ENCODE results near the gene CKAP4.

CKAP4 gene

DNA sequence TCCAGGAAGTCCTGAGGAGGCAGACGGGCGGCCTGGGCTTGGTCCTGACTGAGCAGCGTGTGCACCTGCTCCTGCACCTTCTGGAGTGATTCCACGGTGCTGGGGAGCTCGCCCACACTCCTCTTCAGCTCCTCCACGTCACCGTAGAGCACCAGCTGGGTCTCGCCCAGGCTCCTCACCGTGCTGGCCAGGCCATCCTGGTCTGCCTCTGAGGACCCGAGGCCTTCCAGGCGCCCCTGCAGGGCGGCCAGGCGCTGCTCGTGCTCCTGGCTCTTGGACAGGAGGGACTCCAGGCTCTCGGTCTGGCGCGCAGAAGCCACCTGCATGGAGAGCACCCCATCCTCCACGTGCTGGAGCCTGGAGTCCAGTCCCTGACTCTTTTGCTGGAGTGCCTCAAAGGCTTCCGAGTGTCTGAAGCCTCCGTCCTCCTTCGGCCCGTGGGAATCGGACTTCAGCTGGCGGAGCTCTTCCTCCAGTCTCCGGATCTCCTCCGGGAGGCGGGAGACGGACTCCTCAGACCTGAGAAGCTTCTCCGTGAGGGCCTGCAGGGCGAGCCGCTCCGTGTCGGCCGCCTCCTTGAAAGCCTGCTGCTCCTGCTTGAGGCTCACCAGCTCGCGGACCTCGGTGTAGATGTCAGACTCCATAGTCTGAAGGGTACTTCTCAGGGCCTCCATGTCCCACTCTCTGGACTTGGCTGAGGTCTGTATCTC is 8.4 kb downstream of the CKAP4 start:
- Histone ChIP-seq H3K9me3 (ENCODE audit: control insufficient read depth, insufficient read depth, low read length) (no peaks in the 10 kb centered on the region), H3K36me3 (ENCODE audit: control insufficient read depth, insufficient read depth, low read length) (peaks cover 51% of the 10 kb centered on the region), H3K4me1 (ENCODE audit: control insufficient read depth, insufficient read depth, low read length) (no peaks in the 10 kb centered on the region), H3K4me3 (ENCODE audit: low read depth, low read length) (no peak overlapping the region), H3K27ac (ENCODE audit: low read depth, low read length) (no peak overlapping the region), H3K27me3 (ENCODE audit: control insufficient read depth, insufficient read depth, low read length) (no peaks in the 10 kb centered on the region), H3K9ac (ENCODE audit: low read depth, low read length) (no peak overlapping the region)

DNA sequence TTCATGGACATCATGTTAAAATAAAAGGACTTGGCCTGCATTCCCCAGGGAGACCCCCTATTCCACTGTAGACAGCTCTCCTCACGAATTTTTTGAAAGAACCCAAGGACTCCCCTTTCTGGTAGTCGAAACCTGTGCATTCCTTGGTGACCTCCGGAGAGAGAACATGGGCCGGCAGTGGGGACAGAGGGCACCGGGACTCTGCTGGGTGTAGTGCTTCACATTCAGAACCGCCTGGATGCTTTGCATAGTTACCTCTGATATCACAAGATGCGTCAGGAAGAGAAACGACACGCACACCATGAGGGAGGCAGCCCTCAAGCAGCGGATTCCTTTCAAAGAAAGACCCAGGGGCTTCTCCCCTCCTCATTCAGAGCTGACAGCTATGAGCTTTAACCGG is 9.7 kb downstream of the CKAP4 start:
- Histone ChIP-seq H3K27ac (ENCODE audit: low read depth, low read length) (no peak overlapping the region), H3K36me3 (ENCODE audit: control insufficient read depth, insufficient read depth, low read length) (peaks cover 43% of the 10 kb centered on the region), H3K27me3 (ENCODE audit: control insufficient read depth, insufficient read depth, low read length) (no peaks in the 10 kb centered on the region), H3K4me3 (ENCODE audit: low read depth, low read length) (no peak overlapping the region), H3K9me3 (ENCODE audit: control insufficient read depth, insufficient read depth, low read length) (no peaks in the 10 kb centered on the region), H3K9ac (ENCODE audit: low read depth, low read length) (no peak overlapping the region), H3K4me1 (ENCODE audit: control insufficient read depth, insufficient read depth, low read length) (no peaks in the 10 kb centered on the region)

DNA sequence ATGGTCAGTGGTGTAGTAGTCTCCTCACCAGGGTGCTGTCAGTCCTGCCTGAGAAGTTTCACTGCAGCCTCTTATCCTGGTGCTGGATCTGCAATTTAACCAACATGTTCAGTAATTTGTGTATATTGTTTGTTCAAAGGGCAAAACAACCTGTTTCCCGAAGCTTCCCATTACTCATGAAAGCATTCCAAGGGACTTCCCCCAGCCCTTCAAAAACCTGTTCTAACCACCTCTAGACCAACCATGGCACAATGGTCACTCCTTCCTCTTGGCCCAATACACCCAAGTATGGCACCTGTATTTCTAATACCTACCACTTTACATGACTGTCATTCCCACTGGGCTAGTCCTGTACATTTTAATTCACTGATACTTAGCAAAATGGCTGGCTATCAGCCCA is 12.1 kb downstream of the CKAP4 start:
- peaks cover 29% of the 10 kb centered on the region for H3K36me3 ChIP-seq (ENCODE audit: control insufficient read depth, insufficient read depth, low read length)
- no peaks in the 10 kb centered on the region for H3K4me1 ChIP-seq (ENCODE audit: control insufficient read depth, insufficient read depth, low read length)
- no peak overlapping the region for H3K4me3 ChIP-seq (ENCODE audit: low read depth, low read length)
- H3K9me3 ChIP-seq (ENCODE audit: control insufficient read depth, insufficient read depth, low read length): no peaks in the 10 kb centered on the region
- H3K9ac ChIP-seq (ENCODE audit: low read depth, low read length): no peak overlapping the region
- no peaks in the 10 kb centered on the region for H3K27me3 ChIP-seq (ENCODE audit: control insufficient read depth, insufficient read depth, low read length)
- H3K27ac ChIP-seq (ENCODE audit: low read depth, low read length): no peak overlapping the region

DNA sequence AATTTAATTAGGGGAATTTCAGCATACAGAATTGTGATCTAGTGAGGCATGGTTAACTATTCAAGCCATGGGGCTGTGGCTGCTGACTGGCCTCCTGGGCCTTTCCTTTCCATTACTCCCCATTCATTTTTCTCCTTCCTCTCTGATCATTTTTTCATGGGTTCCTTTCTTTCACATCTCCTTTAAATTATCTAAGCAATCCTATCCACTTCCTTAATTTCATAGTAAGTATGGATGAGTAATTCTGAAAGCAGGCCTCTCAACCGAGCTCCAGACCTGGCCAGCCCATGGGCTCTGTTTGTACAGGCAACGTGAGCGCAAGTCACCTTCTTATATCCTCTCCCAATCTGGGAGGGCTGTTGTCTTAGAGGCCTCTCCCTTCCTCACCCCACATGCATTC is 13.4 kb downstream of the CKAP4 start:
- H3K9ac ChIP-seq (ENCODE audit: low read depth, low read length): no peak overlapping the region
- H3K27me3 ChIP-seq (ENCODE audit: control insufficient read depth, insufficient read depth, low read length): no peaks in the 10 kb centered on the region
- H3K4me1 ChIP-seq (ENCODE audit: control insufficient read depth, insufficient read depth, low read length): no peaks in the 10 kb centered on the region
- peaks cover 15% of the 10 kb centered on the region for H3K36me3 ChIP-seq (ENCODE audit: control insufficient read depth, insufficient read depth, low read length)
- no peaks in the 10 kb centered on the region for H3K9me3 ChIP-seq (ENCODE audit: control insufficient read depth, insufficient read depth, low read length)
- no peak overlapping the region for H3K27ac ChIP-seq (ENCODE audit: low read depth, low read length)
- no peak overlapping the region for H3K4me3 ChIP-seq (ENCODE audit: low read depth, low read length)

DNA sequence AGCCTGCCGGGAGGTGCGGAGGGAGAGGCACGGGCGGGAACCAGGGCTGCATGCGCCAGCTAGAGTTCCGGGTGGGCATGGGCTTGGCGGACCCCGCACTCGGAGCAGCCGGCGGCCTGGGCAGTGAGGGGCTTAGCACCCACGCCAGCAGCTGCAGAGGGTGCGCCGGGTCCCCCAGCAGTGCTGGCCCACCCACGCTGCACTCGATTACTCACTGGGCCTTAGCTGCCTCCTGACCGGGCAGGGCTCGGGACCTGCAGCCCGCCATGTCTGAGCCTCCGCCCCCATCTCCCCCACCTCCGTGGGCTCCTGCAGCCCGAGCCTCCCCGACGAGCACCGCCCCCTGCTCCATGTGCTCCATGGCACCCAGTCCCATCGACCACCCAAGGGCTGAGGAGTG is 14.8 kb downstream of the CKAP4 start:
- no peak overlapping the region for H3K9ac ChIP-seq (ENCODE audit: low read depth, low read length)
- no peaks in the 10 kb centered on the region for H3K4me1 ChIP-seq (ENCODE audit: control insufficient read depth, insufficient read depth, low read length)
- no peaks in the 10 kb centered on the region for H3K9me3 ChIP-seq (ENCODE audit: control insufficient read depth, insufficient read depth, low read length)
- no peak overlapping the region for H3K27ac ChIP-seq (ENCODE audit: low read depth, low read length)
- no peaks in the 10 kb centered on the region for H3K27me3 ChIP-seq (ENCODE audit: control insufficient read depth, insufficient read depth, low read length)
- peaks cover under 1% of the 10 kb centered on the region; the same call in 1 of the 2 replicates for H3K36me3 ChIP-seq (ENCODE audit: control insufficient read depth, insufficient read depth, low read length)
- H3K4me3 ChIP-seq (ENCODE audit: low read depth, low read length): no peak overlapping the region

DNA sequence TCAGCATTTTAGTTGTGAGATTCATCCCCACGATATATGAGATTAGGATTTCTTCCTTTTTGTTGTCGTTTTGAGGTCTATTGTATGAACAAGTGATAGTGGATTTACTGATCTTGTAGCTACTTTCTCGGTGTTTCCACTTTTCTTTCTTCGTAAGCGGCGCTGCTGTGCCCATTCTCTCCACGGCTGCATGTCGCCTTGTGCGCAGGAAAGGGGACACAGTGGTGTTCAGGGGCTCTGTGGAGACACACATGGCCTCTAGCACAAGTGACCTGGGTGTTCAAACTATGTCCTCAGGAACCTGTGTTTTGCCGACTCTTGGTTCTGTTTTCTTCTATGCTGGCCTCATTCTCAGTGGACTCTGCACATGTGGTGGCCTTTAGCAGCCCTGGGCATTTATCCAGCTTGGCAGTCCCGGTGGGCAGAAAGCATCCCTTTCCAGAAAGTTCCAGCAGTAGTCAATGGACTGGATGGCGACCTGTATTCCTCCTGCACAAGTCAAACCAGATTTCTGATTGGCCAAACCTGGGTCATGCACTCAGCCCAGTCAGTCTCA is 18.7 kb downstream of the CKAP4 start:
- Histone ChIP-seq H3K27ac (ENCODE audit: low read depth, low read length) (no peak overlapping the region), H3K4me1 (ENCODE audit: control insufficient read depth, insufficient read depth, low read length) (no peaks in the 10 kb centered on the region), H3K9ac (ENCODE audit: low read depth, low read length) (no peak overlapping the region), H3K4me3 (ENCODE audit: low read depth, low read length) (no peak overlapping the region), H3K36me3 (ENCODE audit: control insufficient read depth, insufficient read depth, low read length) (no peaks in the 10 kb centered on the region), H3K27me3 (ENCODE audit: control insufficient read depth, insufficient read depth, low read length) (no peaks in the 10 kb centered on the region), H3K9me3 (ENCODE audit: control insufficient read depth, insufficient read depth, low read length) (no peaks in the 10 kb centered on the region)

DNA sequence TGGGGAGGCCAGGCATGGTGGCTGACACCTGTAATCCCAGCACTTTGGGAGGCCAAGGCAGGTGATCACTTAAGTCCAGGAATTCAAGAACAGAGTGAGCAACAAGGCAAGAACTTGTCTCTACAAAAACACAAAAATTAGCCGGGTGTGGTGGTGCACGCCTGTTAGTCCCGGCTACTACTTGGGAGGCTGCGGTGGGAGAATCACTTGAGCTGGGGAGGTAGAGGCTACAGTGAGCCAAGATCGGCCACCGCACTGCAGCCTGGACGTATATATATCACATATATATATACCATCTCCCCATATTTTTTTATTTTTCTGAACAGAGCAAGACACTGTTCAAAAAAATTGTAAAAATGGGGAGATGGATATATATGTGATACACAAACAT is 19.5 kb downstream of the CKAP4 start:
- Histone ChIP-seq H3K36me3 (ENCODE audit: control insufficient read depth, insufficient read depth, low read length) (no peaks in the 10 kb centered on the region), H3K27me3 (ENCODE audit: control insufficient read depth, insufficient read depth, low read length) (no peaks in the 10 kb centered on the region), H3K9me3 (ENCODE audit: control insufficient read depth, insufficient read depth, low read length) (no peaks in the 10 kb centered on the region), H3K27ac (ENCODE audit: low read depth, low read length) (no peak overlapping the region), H3K9ac (ENCODE audit: low read depth, low read length) (no peak overlapping the region), H3K4me1 (ENCODE audit: control insufficient read depth, insufficient read depth, low read length) (no peaks in the 10 kb centered on the region), H3K4me3 (ENCODE audit: low read depth, low read length) (no peak overlapping the region)

DNA sequence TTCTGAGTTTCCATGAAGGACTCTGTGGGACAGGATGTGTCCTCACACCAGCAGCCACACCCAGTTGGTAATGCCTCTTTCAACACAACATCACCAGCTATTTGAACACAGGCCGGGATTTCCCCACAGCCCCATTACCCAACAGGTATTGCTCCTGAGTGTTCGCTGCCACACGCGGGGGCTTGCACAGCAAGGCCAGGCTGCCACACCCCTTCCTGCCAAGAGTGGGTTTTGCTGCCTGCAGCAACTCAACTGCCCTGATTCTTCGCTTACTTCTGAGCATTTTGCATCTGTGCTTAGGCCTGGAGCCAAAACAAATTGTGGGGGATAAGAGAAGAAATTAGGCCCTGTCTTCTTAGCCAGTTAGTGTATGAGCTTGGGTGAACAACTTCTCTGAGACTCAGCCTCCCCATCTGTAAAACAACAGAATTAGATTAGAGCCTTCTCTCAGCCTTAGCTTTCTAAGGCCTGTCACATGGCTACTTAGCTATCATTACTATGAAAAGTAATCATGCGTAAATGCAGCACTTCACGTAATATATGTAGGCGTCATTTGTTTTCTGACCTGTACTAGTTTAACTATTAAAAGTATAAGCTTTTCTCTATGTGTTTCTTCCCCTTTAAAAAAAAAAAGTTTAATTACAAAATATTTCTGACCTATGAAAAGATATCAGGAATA is 20.0 kb downstream of the CKAP4 start:
- Histone ChIP-seq H3K27me3 (ENCODE audit: control insufficient read depth, insufficient read depth, low read length) (no peaks in the 10 kb centered on the region), H3K27ac (ENCODE audit: low read depth, low read length) (no peak overlapping the region), H3K4me3 (ENCODE audit: low read depth, low read length) (no peak overlapping the region), H3K9me3 (ENCODE audit: control insufficient read depth, insufficient read depth, low read length) (no peaks in the 10 kb centered on the region), H3K36me3 (ENCODE audit: control insufficient read depth, insufficient read depth, low read length) (no peaks in the 10 kb centered on the region), H3K9ac (ENCODE audit: low read depth, low read length) (no peak overlapping the region), H3K4me1 (ENCODE audit: control insufficient read depth, insufficient read depth, low read length) (no peaks in the 10 kb centered on the region)

DNA sequence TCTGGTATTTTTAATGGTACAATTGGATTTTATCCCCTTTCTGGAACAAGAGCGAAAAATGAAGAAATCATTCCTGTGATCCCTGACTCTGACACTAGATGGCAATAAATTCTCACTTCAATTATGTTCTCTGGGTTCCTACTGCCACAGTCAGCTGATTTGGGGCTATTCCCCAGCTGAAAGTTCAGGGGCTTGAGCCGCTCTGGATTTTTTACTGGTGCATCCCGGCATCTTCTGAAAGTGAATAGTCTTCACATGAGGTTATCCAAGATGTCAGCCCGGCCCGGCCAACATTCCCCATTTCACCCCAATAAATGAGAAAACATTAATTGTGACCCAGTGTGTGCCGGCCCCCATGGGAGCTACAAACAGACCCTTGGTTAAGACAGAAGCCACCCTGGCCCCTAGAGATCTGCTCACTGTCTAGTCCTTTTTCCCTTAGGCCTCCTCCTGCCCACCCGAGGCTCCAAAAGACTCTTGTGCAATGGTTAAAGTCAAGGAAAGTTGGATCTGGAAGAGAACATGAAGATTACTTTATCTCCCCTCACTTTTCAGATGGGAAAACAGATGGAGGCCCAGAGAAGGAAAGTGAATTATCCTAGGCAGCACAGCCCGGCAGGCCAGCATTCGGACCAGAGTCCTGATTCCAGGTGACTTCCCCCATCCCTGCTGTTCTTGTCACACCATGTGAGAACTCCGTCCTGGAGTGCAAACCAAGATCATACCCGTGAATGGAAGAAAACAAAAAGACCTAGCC is 20.8 kb downstream of the CKAP4 start:
- H3K4me3 ChIP-seq (ENCODE audit: low read depth, low read length): no peak overlapping the region
- no peak overlapping the region for H3K9ac ChIP-seq (ENCODE audit: low read depth, low read length)
- H3K9me3 ChIP-seq (ENCODE audit: control insufficient read depth, insufficient read depth, low read length): no peaks in the 10 kb centered on the region
- H3K27me3 ChIP-seq (ENCODE audit: control insufficient read depth, insufficient read depth, low read length): no peaks in the 10 kb centered on the region
- no peaks in the 10 kb centered on the region for H3K4me1 ChIP-seq (ENCODE audit: control insufficient read depth, insufficient read depth, low read length)
- H3K27ac ChIP-seq (ENCODE audit: low read depth, low read length): no peak overlapping the region
- H3K36me3 ChIP-seq (ENCODE audit: control insufficient read depth, insufficient read depth, low read length): no peaks in the 10 kb centered on the region

DNA sequence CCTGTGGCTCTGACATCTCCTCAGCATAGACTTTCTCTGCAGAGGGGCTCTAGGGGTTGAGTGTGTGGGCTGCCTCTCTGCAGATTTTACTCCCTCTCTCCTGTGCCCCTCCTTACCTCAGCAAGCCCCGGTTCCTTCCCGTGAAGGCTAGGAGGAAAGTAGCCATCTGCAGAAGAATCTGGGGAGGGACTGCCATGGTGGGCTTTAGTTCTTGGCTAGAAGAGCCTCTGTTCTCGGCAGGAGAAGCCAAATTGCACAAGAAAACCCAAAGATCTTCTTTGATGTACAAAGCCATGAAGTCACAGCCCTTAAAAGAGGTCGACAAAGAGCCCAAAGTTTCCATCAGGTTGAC is 23.5 kb downstream of the CKAP4 start:
- Histone ChIP-seq H3K4me3 (ENCODE audit: low read depth, low read length) (no peak overlapping the region), H3K27me3 (ENCODE audit: control insufficient read depth, insufficient read depth, low read length) (no peaks in the 10 kb centered on the region), H3K36me3 (ENCODE audit: control insufficient read depth, insufficient read depth, low read length) (no peaks in the 10 kb centered on the region), H3K9me3 (ENCODE audit: control insufficient read depth, insufficient read depth, low read length) (no peaks in the 10 kb centered on the region), H3K4me1 (ENCODE audit: control insufficient read depth, insufficient read depth, low read length) (no peaks in the 10 kb centered on the region), H3K27ac (ENCODE audit: low read depth, low read length) (no peak overlapping the region), H3K9ac (ENCODE audit: low read depth, low read length) (no peak overlapping the region)

All from HUES48 (cell line).